A673 (cell line): ENCODE results near the gene RPS29. TPM values are rescaled to one million over a fixed set of nuclear protein-coding genes. Genes with fewer than 3 reads are reported as not detected.

ENCODE experiments used
- Bru-seq: library from RNA; stranded (reverse); fragments of 400-500 nt; gene quantifications from one replicate; lab custom pipeline; 2021; lab: Mats Ljungman, UMichigan
- BruChase-seq, 2 experiments: library from RNA; stranded (reverse); fragments of 400-500 nt; gene quantifications; one replicate each; lab custom pipeline; 2021; lab: Mats Ljungman, UMichigan
- BruUV-seq: library from RNA; stranded (reverse); fragments of 400-500 nt; replicated peaks from 2 replicates; lab custom pipeline; 2021; lab: Mats Ljungman, UMichigan
- CTCF ChIA-PET: fragments of 300-600 bp; sonication (Branson Sonifier 250); formaldehyde crosslinking; loops from one replicate; lab custom pipeline; 2022; ENCODE audit warnings: antibody characterized with exemption; lab: Charles Lee
- POLR2A ChIA-PET: fragments of 300-600 bp; sonication (Branson Sonifier 250); formaldehyde crosslinking; loops from one replicate; lab custom pipeline; 2022; ENCODE audit warnings: antibody characterized with exemption; ENCODE audit not compliant: low non-redundant PET; lab: Charles Lee
- DNase-seq: peaks from one replicate; pipeline ENCODE4 v3.0.0-alpha.2; 2015; ENCODE audit warnings: low spot score
- H3K27ac ChIP-seq: fragments of 200-600 bp; sonication (generic); 2 replicates; pipeline ENCODE4 v1.5.1; 2016; ENCODE audit warnings: mixed run types, low read depth, mild to moderate bottlenecking, mixed read lengths, antibody characterized with exemption, low read length; ENCODE audit not compliant: poor library complexity, severe bottlenecking
- H3K27me3 ChIP-seq: fragments of 200-600 bp; sonication (generic); replicated peaks from 2 replicates; pipeline ENCODE4 v1.6.1; 2017; ENCODE audit warnings: mixed run types, low read depth, mild to moderate bottlenecking, mixed read lengths, antibody characterized with exemption, low read length; ENCODE audit not compliant: insufficient read depth, poor library complexity
- H3K36me3 ChIP-seq: fragments of 200-600 bp; sonication (generic); 2 replicates; pipeline ENCODE4 v1.6.1; 2016; ENCODE audit warnings: mixed run types, mild to moderate bottlenecking, mixed read lengths, antibody characterized with exemption, low read length; ENCODE audit not compliant: insufficient read depth, poor library complexity, severe bottlenecking
- H3K4me1 ChIP-seq: fragments of 200-600 bp; sonication (generic); 2 replicates; pipeline ENCODE4 v1.6.1; 2017; ENCODE audit warnings: mixed run types, mild to moderate bottlenecking, mixed read lengths, antibody characterized with exemption, low read length; ENCODE audit not compliant: insufficient read depth, poor library complexity, severe bottlenecking
- H3K4me3 ChIP-seq: fragments of 200-600 bp; sonication (generic); 2 replicates; pipeline ENCODE4 v1.5.1; 2016; ENCODE audit warnings: low read depth, mixed run types, mild to moderate bottlenecking, mixed read lengths, low read length; ENCODE audit not compliant: poor library complexity, severe bottlenecking
- H3K9me3 ChIP-seq: fragments of 200-600 bp; sonication (generic); 2 replicates; pipeline ENCODE4 v1.6.1; 2016; ENCODE audit warnings: mixed run types, low read depth, mild to moderate bottlenecking, mixed read lengths, antibody characterized with exemption, low read length; ENCODE audit not compliant: poor library complexity, severe bottlenecking
- CTCF ChIP-seq: fragments of 300-800, 200-600 bp; sonication (generic); conservative IDR thresholded peaks from 2 replicates; pipeline ENCODE4 v1.5.1; 2017; ENCODE audit warnings: low read depth, mild to moderate bottlenecking, antibody characterized with exemption, low read length, moderate library complexity, mixed read lengths
- EZH2 ChIP-seq: fragments of 200-600 bp; sonication (generic); IDR thresholded peaks from 2 replicates; pipeline ENCODE4 v1.6.1; 2017; ENCODE audit warnings: borderline replicate concordance, low read depth, mild to moderate bottlenecking, mixed read lengths, antibody characterized with exemption, low read length; ENCODE audit not compliant: poor library complexity, severe bottlenecking
- intact Hi-C: fragments of 100-400 bp; cut with micrococcal nuclease; formaldehyde crosslinking; loops from one replicate; pipeline ENCODE4 v1.10.0; 2022; ENCODE audit not compliant: unreplicated experiment
- long read RNA-seq: library from polyadenylated mRNA; stranded (forward); transcript quantifications from one replicate; pipeline ENCODE4 v2.0.0, GENCODE V29; 2022
- total RNA-seq: library from RNA; stranded (reverse); gene quantifications from 2 replicates; pipeline ENCODE4 v1.2.3, GENCODE V29; 2021

RPS29 gene
- total RNA-seq (1,002 and 1,040 TPM in 2 replicates), Bru-seq, nascent RNA (percentile 95 among the genes with signal in this experiment), BruChase-seq, experiment 1, labeled RNA remaining after a 2-hour chase (percentile 94 among the genes with signal in this experiment), BruChase-seq, experiment 2, labeled RNA remaining after a 6-hour chase (percentile 88 among the genes with signal in this experiment)
- long read RNA-seq, transcript RPS29-201 (3 exons, 296 nt), result major isoform, 304 of 309 reads
- long read RNA-seq, partial matches to known transcripts, result 1 of 309 reads
- long read RNA-seq, other reads (novel, unspliced or antisense), result 0 of 309 reads

- Histone ChIP-seq H3K4me1 (peaks cover 21% of the 10 kb centered on the region), H3K9me3 (no peaks in the 10 kb centered on the region), H3K4me3 (peak within 1 kb of the TSS; percentile 76), H3K27ac (peak within 1 kb of the TSS; percentile 87), H3K36me3 (peaks cover 33% of the 10 kb centered on the region), H3K27me3 (no peaks in the 10 kb centered on the region)
- intact Hi-C loops, result no loop called here
- no peak for TF ChIP-seq CTCF
- no peak for TF ChIP-seq EZH2
- no TSS peak for BruUV-seq
- POLR2A ChIA-PET, result interaction anchor here (0.6 to 0.8 kb wide), 5 partner anchors 20 to 1560 kb away, joined by 3 to 4 read pairs (median 4); no protein-coding TSS in a partner anchor
- CTCF ChIA-PET, result interaction anchor here (0.5 to 1.5 kb wide), 4 partner anchors 9 to 275 kb away, joined by 3 to 5 read pairs (median 4); partner anchors contain the start of genes LRR1, MGAT2 and RPL36AL
- peak; percentile 99 for DNase-seq
These were observed at the start of gene RPS29 for GRCh38 chr14:49585803-49586672. TSS of gene RPS29 (minus strand) at chr14:49586380. CDS start at chr14:49586346, 34 bp downstream.

GRCh38 chr14:49634547-49635334 lies 48.6 kb upstream of the RPS29 start, which contains the start of gene DNAAF2:
TSS of gene DNAAF2 (minus strand) at chr14:49635244. CDS start at chr14:49635149, 95 bp downstream.
- POLR2A ChIA-PET, result no interaction called here
- Histone ChIP-seq H3K36me3 (peaks cover 6% of the 10 kb centered on the region), H3K27me3 (no peaks in the 10 kb centered on the region), H3K4me3 (peak within 1 kb of the TSS; percentile 95), H3K4me1 (peaks cover 14% of the 10 kb centered on the region), H3K27ac (peak within 1 kb of the TSS; percentile 96), H3K9me3 (no peaks in the 10 kb centered on the region)
- peak; percentile 78 for DNase-seq
- CTCF ChIA-PET, result interaction anchor here (0.5 to 1.7 kb wide), 9 partner anchors 10 to 228 kb away, joined by 3 to 23 read pairs (median 5); partner anchors contain the start of genes KLHDC2, MGAT2 and RPL36AL
- intact Hi-C loops, result loop anchor here (2.0 to 5.0 kb wide), 6 partner anchors 54 to 898 kb away; partner anchors contain the start of genes KLHDC2, MAP4K5, NEMF and POLE2
- BruUV-seq, result TSS peak; percentile 16
- no peak for TF ChIP-seq EZH2
- no peak for TF ChIP-seq CTCF
